IMR-90 (cell line): ENCODE results near the gene RBFOX1. TPM values are rescaled to one million over a fixed set of nuclear protein-coding genes. Genes with fewer than 3 reads are reported as not detected.

Experiments
- ATAC-seq: fragments of 200-7000 bp; cut with Tn5 transposase; 2 replicates; pipeline ENCODE4 v1.9.1; 2020; ENCODE audit warnings: low read depth, mild to moderate bottlenecking, moderate library complexity
- BruUV-seq: library from RNA; stranded (reverse); fragments of 400-500 nt; replicated peaks from 2 replicates; lab custom pipeline; 2021; lab: Mats Ljungman, UMichigan
- CTCF ChIA-PET: fragments of 300-600 bp; formaldehyde crosslinking; extraction: SDS; loops from one replicate; lab custom pipeline; 2021; ENCODE audit warnings: antibody characterized with exemption; lab: Yijun Ruan, JAX
- POLR2A ChIA-PET: fragments of 300-600 bp; sonication (Branson Sonifier 250); formaldehyde crosslinking; loops from one replicate; lab custom pipeline; 2022; ENCODE audit warnings: antibody characterized with exemption; ENCODE audit not compliant: unreplicated experiment; lab: Charles Lee
- DNase-seq: peaks from one replicate; pipeline ENCODE4 v3.0.0; 2013
- H2AFZ ChIP-seq: replicated peaks from 2 replicates; pipeline ENCODE3; 2013; ENCODE audit warnings: low read length, mild to moderate bottlenecking; ENCODE audit not compliant: poor library complexity
- H2AK5ac ChIP-seq: 2 replicates; pipeline ENCODE4 v1.6.1; 2013; ENCODE audit warnings: low read depth, low read length, inconsistent platforms
- H2AK9ac ChIP-seq: replicated peaks from 2 replicates; pipeline ENCODE3; 2013; ENCODE audit warnings: mild to moderate bottlenecking, low read depth, low read length, moderate library complexity; ENCODE audit not compliant: poor library complexity
- H2BK120ac ChIP-seq: 2 replicates; pipeline ENCODE4 v1.6.1; 2013; ENCODE audit warnings: low read depth, low read length, inconsistent platforms
- H2BK15ac ChIP-seq: 3 replicates; pipeline ENCODE4 v1.6.1; 2013; ENCODE audit warnings: low read depth, low read length, inconsistent platforms
- H2BK20ac ChIP-seq: 2 replicates; pipeline ENCODE4 v1.6.1; 2013; ENCODE audit warnings: low read depth, mild to moderate bottlenecking, inconsistent platforms, low read length, moderate library complexity
- H2BK5ac ChIP-seq: 2 replicates; pipeline ENCODE4 v1.6.1; 2013; ENCODE audit warnings: mild to moderate bottlenecking, low read depth, low read length, inconsistent platforms; ENCODE audit not compliant: poor library complexity, severe bottlenecking
- H3K14ac ChIP-seq: replicated peaks from 2 replicates; pipeline ENCODE4 v1.6.1; 2013; ENCODE audit warnings: low read depth, low read length, inconsistent platforms
- H3K18ac ChIP-seq: 2 replicates; pipeline ENCODE4 v1.6.1; 2013; ENCODE audit warnings: low read depth, low read length, control low read depth
- H3K23ac ChIP-seq: 2 replicates; pipeline ENCODE4 v1.6.1; 2013; ENCODE audit warnings: low read depth, low read length, inconsistent platforms
- H3K27ac ChIP-seq: 2 replicates; pipeline ENCODE4 v1.5.1; 2013; ENCODE audit warnings: mild to moderate bottlenecking, control low read depth, low read length; ENCODE audit not compliant: insufficient read depth
- H3K27me3 ChIP-seq: 2 replicates; pipeline ENCODE4 v1.6.1; 2013; ENCODE audit warnings: low read length; ENCODE audit not compliant: control insufficient read depth, insufficient read depth
- H3K36me3 ChIP-seq: 2 replicates; pipeline ENCODE4 v1.6.1; 2013; ENCODE audit warnings: low read length, mixed read lengths; ENCODE audit not compliant: control insufficient read depth, insufficient read depth
- H3K4ac ChIP-seq: 2 replicates; pipeline ENCODE4 v1.6.1; 2013; ENCODE audit warnings: low read depth, low read length, inconsistent platforms
- H3K4me1 ChIP-seq: 2 replicates; pipeline ENCODE4 v1.6.1; 2013; ENCODE audit warnings: low read length, mixed read lengths; ENCODE audit not compliant: control insufficient read depth, insufficient read depth
- H3K4me2 ChIP-seq: 2 replicates; pipeline ENCODE4 v1.6.1; 2013; ENCODE audit warnings: low read depth, mild to moderate bottlenecking, control low read depth, low read length, moderate library complexity
- H3K4me3 ChIP-seq: 2 replicates; pipeline ENCODE4 v1.5.1; 2013; ENCODE audit warnings: low read depth, mild to moderate bottlenecking, control low read depth, low read length, moderate library complexity; ENCODE audit not compliant: insufficient read depth
- H3K56ac ChIP-seq: 2 replicates; pipeline ENCODE4 v1.6.1; 2013; ENCODE audit warnings: low read length, inconsistent platforms; ENCODE audit not compliant: insufficient read depth; ENCODE audit errors: extremely low read depth
- H3K79me1 ChIP-seq, 2 experiments: 2 replicates each; pipeline ENCODE4 v1.6.1; 2013; ENCODE audit warnings: low read length in 2 of 2, inconsistent platforms in 1 of 2, low read depth in 1 of 2
- H3K9ac ChIP-seq: 2 replicates; pipeline ENCODE4 v1.6.1; 2013; ENCODE audit warnings: low read depth, low read length, control low read depth
- H3K9me1 ChIP-seq: 2 replicates; pipeline ENCODE4 v1.6.1; 2013; ENCODE audit warnings: low read length, inconsistent platforms; ENCODE audit not compliant: insufficient read depth
- H3K9me3 ChIP-seq: 2 replicates; pipeline ENCODE4 v1.6.1; 2013; ENCODE audit warnings: low read length; ENCODE audit not compliant: control insufficient read depth, insufficient read depth
- H4K20me1 ChIP-seq: 2 replicates; pipeline ENCODE4 v1.6.1; 2013; ENCODE audit warnings: low read length, inconsistent platforms; ENCODE audit not compliant: insufficient read depth
- H4K5ac ChIP-seq: 2 replicates; pipeline ENCODE4 v1.6.1; 2013; ENCODE audit warnings: mild to moderate bottlenecking, low read depth, low read length, control low read depth
- H4K8ac ChIP-seq, 2 experiments: 2 replicates each; pipeline ENCODE4 v1.6.1; 2013; ENCODE audit warnings: low read depth in 2 of 2, low read length in 2 of 2, control low read depth in 1 of 2, inconsistent platforms in 1 of 2
- H4K91ac ChIP-seq: 2 replicates; pipeline ENCODE4 v1.6.1; 2013; ENCODE audit warnings: low read depth, low read length, inconsistent platforms; ENCODE audit not compliant: insufficient read depth
- CHD1 ChIP-seq: IDR thresholded peaks from 2 replicates; pipeline ENCODE4 v1.6.1; 2012; ENCODE audit warnings: low read depth, low read length, improper control_type of control experiment
- MAFK ChIP-seq: IDR thresholded peaks from 2 replicates; pipeline ENCODE4 v1.6.1; 2012; ENCODE audit warnings: low read depth, low read length, improper control_type of control experiment
- WGBS, 2 experiments: methylation state at CpG; one replicate each; pipeline versions ENCODE4 v1.1.5 to v1.1.7; 2013; ENCODE audit warnings: missing lambda C conversion rate in 2 of 2; ENCODE audit not compliant: insufficient read length in 1 of 2; ENCODE audit errors: extremely low coverage in 2 of 2; 5-methylcytosine and 5-hydroxymethylcytosine counted together
- dilution Hi-C: fragments of 300-500 bp; cut with HindIII; formaldehyde crosslinking; loops from one replicate; pipeline ENCODE4 v1.14.3; 2018; ENCODE audit warnings: low sequenced_read_pairs; ENCODE audit not compliant: unreplicated experiment
- in situ Hi-C: fragments of 300-500 bp; cut with MboI; formaldehyde crosslinking; loops from 3 replicates; pipeline ENCODE4 v1.14.3; 2019; ENCODE audit warnings: low sequenced_read_pairs, inconsistent platforms, mixed read lengths
- intact Hi-C: fragments of 100-400 bp; cut with micrococcal nuclease; formaldehyde crosslinking; loops from 2 replicates; pipeline ENCODE4 v1.10.0; 2022
- polyA plus RNA-seq, 3 experiments: library from polyadenylated mRNA; depleted of rRNA; stranded (reverse); fragments of >200 nt; gene quantifications; 2 replicates each; pipeline ENCODE4 v1.2.3, GENCODE V29; 2012; ENCODE audit warnings: low replicate concordance in 1 of 3
- total RNA-seq: library from RNA; depleted of rRNA; stranded (reverse); fragments of >200 nt; gene quantifications from 2 replicates; pipeline ENCODE4 v1.2.3, GENCODE V29; 2012

RBFOX1 gene
- total and polyA plus RNA-seq, 2 of the 4 experiments (the other 2 are of a cell fraction): not detected

- H4K20me1 ChIP-seq: no peaks in the 10 kb centered on the region
- in situ Hi-C loops (no loop called here), dilution Hi-C loops (no loop called here), intact Hi-C loops (no loop called here)
- ATAC-seq (no peak), DNase-seq (no peak)
- no peak overlapping the region for H2AFZ ChIP-seq
- no peak overlapping the region for H4K5ac ChIP-seq
- no peak overlapping the region for H2BK20ac ChIP-seq
- no peaks in the 10 kb centered on the region for H3K4me1 ChIP-seq
- H2BK5ac ChIP-seq: no peak overlapping the region
- H3K14ac ChIP-seq: no peak overlapping the region
- H2AK5ac ChIP-seq: no peak overlapping the region
- TF ChIP-seq MAFK (peak; percentile 94), CHD1 (no peak)
- no peak overlapping the region for H2BK15ac ChIP-seq
- no peaks in the 10 kb centered on the region for H3K36me3 ChIP-seq
- no peak overlapping the region for H3K4ac ChIP-seq
- CTCF ChIA-PET: no interaction called here
- H4K8ac ChIP-seq: no peak overlapping the region
- no peak overlapping the region for H3K23ac ChIP-seq
- no peaks in the 10 kb centered on the region for H3K9me1 ChIP-seq
- no peak overlapping the region for H3K27ac ChIP-seq
- H3K4me2 ChIP-seq: no peak overlapping the region
- no peak overlapping the region for H4K91ac ChIP-seq
- no peak overlapping the region for H2AK9ac ChIP-seq
- no peaks in the 10 kb centered on the region for H3K79me1 ChIP-seq
- no TSS peak for BruUV-seq
- H3K9me3 ChIP-seq: peaks cover 10% of the 10 kb centered on the region; the same call in 1 of the 2 replicates
- no peak overlapping the region for H3K56ac ChIP-seq
- no peaks in the 10 kb centered on the region for H3K27me3 ChIP-seq
- H3K18ac ChIP-seq: no peak overlapping the region
- no peak overlapping the region for H3K4me3 ChIP-seq
- no peak overlapping the region for H2BK120ac ChIP-seq
- no CpG with 5 or more reads among the region's 7 CpGs for WGBS, 2 experiments
- POLR2A ChIA-PET: no interaction called here
- H3K9ac ChIP-seq: no peak overlapping the region
Measured at GRCh38 chr16:7399296-7399695, 66.7 kb downstream of the RBFOX1 start.
